Stromal cell of bone marrow (primary cell): ENCODE measurements around the gene CFC1B.
"Not testable (repeated sequence)": the region's sequence is repeated elsewhere in the genome, so short reads cannot be mapped to it uniquely, and the experiment has no call there.

ENCODE experiments used
- DNase-seq: peaks from one replicate; pipeline ENCODE4 v3.0.0-alpha.2; 2012; ENCODE audit warnings: low read depth

Gene CFC1B

DNA sequence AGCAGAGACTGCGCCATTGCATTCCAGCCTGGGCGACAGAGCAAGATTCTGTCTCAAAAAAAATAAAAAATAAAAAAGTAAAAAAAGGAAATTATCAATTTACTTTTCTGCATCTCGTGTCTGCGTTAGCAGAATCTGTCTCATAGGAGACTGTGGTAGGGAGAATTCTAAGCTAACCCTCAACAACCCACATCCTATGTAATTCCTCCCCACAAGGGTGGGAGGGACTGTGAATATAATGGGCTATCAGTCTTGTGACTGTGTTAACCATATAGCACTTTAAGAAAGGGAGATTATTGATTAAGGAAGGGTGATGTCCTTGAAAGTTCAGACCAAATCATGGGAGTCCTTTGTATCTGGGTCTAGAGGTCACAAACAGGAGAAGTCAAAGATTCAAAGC, 45.1 kb downstream of the CFC1B start:
- not testable (repeated sequence) for DNase-seq

- DNase-seq = not testable (repeated sequence)
Measured at GRCh38 chr2:130571929-130572328, 50.9 kb downstream of the CFC1B start.

DNA sequence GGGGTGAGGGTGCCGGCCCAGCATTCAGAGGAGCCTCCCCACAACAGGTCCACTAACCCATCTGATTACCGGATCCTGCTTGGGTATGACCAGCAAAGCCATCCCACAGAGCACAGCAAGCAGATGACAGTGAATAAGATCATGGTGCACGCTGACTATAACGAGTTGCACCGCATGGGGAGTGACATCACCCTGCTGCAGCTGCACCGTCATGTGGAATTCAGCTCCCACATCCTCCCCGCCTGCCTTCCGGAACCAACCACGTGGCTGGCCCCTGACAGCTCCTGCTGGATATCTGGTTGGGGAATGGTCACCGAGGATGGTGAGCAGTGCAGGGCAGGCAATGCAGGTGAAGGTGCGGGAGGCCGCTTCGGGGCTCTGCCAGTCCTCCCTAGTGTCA, 53.2 kb downstream of the CFC1B start:
- DNase-seq = not testable (repeated sequence)

GRCh38 chr2:130576209-130576784, 55.3 kb downstream of the CFC1B start:
- not testable (repeated sequence) for DNase-seq

DNA sequence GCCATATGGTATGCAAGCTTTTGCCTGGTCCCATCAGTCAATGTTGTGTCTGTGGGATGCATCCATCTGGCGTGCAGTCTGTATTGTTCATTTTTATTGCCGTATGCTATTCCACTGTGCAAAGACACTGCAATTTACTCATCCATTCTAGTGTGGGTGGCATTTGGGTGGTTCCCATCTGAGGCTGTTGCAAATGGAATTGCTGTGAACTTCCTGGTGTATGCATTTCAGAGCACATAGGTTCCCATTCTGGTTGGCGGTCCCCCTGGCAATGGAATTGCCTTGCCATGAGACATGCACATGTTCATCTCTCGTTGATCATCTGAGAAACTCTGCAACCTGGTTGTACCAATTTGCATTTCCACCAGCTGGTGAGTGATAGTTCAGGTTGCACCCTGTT, 56.5 kb downstream of the CFC1B start:
- not testable (repeated sequence) for DNase-seq
